VCaP (cell line): ENCODE data around the gene FOSB.

Source experiments
- H3K27ac ChIP-seq: fragments of 450-650 bp; 2 replicates; pipeline ENCODE4 v1.5.1; 2017
- CTCF ChIP-seq: fragments of 450-650 bp; conservative IDR thresholded peaks from 2 replicates; pipeline ENCODE4 v1.5.1; 2017; ENCODE audit warnings: mild to moderate bottlenecking, moderate library complexity

FOSB gene

DNA sequence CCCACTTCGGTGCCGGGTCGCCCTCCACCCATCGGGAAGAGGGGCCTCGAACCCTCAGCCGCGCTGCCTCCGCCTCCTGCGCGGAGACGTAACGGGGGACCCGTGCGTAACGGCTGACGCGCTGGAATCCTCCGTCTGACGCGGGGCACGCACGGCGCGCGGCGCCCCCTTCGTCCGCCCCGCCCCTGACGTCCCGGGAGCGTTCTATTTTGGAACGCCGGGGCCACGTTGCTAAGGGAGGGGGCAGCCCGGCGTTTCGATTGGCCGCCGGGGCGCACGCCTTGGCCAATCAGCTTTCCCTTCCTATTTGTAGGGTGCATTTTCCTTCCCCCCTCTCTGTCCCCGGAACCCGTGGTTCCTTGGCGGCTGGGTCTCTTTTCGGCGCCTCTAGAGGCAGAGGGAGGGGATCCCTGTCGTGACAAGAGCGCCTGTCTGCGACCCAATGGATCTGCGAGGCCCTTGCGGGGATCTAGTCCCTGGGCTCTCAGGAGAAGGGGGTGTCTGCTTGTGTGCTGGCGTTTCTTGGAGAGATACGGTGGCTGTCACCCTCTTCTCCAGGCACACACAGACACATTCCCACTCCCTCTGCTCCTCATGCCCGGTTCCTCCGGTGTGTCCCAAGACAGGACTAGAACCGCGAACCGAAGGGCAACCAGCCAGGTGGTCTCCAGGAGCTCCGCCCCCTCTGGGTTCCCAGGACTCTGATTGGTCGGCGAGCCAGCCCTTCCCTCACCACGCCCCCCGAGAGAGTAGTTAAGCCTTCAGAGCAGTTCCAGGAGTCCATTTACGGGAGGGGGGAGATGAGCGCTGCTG lies 1.5 kb downstream of the FOSB start:
- H3K27ac ChIP-seq, result peak overlapping the region; percentile 72
- no peak for TF ChIP-seq CTCF

DNA sequence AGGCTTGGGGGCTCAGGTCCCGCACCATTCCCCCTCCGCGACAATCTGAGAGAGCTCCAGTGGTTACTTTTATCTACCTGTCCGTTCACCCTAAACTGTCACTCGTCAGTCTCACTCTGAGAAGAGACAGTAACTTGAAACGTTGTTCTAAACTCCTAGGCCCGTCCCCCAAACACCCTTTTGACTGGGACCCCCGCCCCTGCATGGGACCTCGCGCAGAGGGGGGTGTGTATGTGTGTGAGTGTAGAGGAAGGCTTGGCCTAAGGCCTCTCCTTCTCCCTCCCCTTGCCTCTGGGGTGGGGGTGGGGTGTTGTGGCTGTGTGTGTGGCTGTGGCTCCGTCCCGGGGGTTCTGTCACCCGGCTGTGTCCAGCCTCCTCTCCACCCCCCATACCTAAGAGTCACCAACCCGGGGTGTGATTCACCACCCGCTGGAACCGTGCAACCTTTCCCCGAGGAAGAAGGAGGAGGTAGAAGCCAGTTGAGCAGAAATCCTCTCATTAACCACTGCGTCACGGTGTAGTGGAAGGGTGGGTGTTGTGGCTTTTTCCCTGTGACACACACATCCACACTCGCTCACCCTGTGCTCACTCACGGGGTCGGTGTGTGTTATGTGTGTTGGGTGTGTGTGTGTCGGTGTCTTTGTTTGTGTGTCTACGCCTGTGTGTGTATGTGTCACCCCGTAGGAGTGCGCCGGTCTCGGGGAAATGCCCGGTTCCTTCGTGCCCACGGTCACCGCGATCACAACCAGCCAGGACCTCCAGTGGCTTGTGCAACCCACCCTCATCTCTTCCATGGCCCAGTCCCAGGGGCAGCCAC lies 2.4 kb downstream of the FOSB start:
- H3K27ac ChIP-seq, result peak overlapping the region; percentile 72
- TF ChIP-seq CTCF, result no peak

DNA sequence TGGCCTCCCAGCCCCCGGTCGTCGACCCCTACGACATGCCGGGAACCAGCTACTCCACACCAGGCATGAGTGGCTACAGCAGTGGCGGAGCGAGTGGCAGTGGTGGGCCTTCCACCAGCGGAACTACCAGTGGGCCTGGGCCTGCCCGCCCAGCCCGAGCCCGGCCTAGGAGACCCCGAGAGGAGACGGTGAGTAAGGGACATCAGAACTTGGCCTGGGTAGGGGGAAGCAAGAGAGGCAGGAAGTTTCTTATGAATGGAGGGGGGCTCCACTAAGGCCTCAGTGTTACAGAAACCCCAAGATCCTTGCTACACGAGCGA lies 2.9 kb downstream of the FOSB start:
- H3K27ac ChIP-seq, result peak overlapping the region; percentile 72; the same call in 1 of the 2 replicates
- no peak for TF ChIP-seq CTCF

GRCh38 chr19:45471111-45471930 lies 3.5 kb downstream of the FOSB start:
- no peak for TF ChIP-seq CTCF
- no peak overlapping the region for H3K27ac ChIP-seq

DNA sequence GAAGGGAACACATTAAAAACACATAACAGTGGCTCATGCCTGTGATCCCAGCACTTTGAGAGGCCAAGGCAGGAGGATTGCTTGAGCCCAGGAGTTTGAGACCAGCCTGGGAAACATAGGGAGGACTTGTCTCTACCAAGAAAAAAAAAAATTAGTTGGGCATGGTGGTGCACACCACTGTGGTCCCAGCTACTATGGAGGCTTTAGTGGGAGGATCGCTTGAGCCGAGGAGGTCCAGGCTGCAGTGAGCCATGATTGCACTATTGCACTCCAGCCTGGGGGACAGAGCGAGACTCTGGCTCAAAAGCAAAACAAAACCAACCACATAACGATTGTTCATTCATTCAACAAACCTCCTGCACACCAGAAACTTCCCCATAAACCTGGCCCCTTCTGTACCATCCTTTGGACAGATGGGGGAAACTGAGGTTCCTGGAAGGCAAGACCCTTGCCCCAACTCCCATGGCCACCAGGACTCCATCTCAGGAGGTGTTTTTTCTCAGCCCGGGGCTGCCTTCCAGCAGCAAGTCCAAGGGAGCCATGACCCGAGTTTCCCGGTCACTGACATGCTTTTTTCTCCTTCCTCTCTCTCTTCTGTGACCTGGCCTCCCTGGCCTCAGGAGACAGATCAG lies 4.3 kb downstream of the FOSB start:
- TF ChIP-seq CTCF, result no peak
- H3K27ac ChIP-seq, result no peak overlapping the region

- no peak overlapping the region for H3K27ac ChIP-seq
- TF ChIP-seq CTCF, result no peak
Measured at GRCh38 chr19:45472563-45473366, 5.0 kb downstream of the FOSB start.
